H1 (cell line): ENCODE data around the gene NT5DC1. TPM values are rescaled to one million over a fixed set of nuclear protein-coding genes. Genes with fewer than 3 reads are reported as not detected.

Experiments used
- CTCF ChIA-PET: fragments of 300-600 bp; sonication (Branson Sonifier 250); formaldehyde crosslinking; loops from one replicate; lab custom pipeline; 2021; ENCODE audit not compliant: partially characterized antibody; lab: Charles Lee
- POLR2A ChIA-PET: fragments of 300-600 bp; sonication (Branson Sonifier 250); formaldehyde crosslinking; loops from one replicate; lab custom pipeline; 2021; ENCODE audit warnings: inconsistent platforms; ENCODE audit not compliant: partially characterized antibody; lab: Charles Lee
- DNase-seq, 2 experiments: peaks; one replicate each; pipeline versions ENCODE4 v3.0.0 to v3.0.0-alpha.2; 2010 to 2022; ENCODE audit warnings: low spot score in 2 of 2, low read depth in 1 of 2, mixed read lengths in 1 of 2
- FAIRE-seq: peaks from 2 replicates; lab custom pipeline; 2011; peaks lifted over from hg19 to GRCh38; lab: Jason Lieb, UNC
- H2AFZ ChIP-seq: 2 replicates; pipeline ENCODE4 v1.8.1; 2012; ENCODE audit warnings: low read length, inconsistent platforms
- H2AK5ac ChIP-seq: 2 replicates; pipeline ENCODE4 v1.6.1; 2013; ENCODE audit warnings: low read depth, low read length
- H2BK120ac ChIP-seq: replicated peaks from 2 replicates; pipeline ENCODE3; 2013; ENCODE audit warnings: low read depth, low read length, inconsistent platforms
- H2BK12ac ChIP-seq: 2 replicates; pipeline ENCODE4 v1.6.1; 2013; ENCODE audit warnings: low read depth, low read length
- H2BK15ac ChIP-seq: 2 replicates; pipeline ENCODE4 v1.6.1; 2013; ENCODE audit warnings: low read length
- H2BK20ac ChIP-seq: 2 replicates; pipeline ENCODE4 v1.6.1; 2013; ENCODE audit warnings: low read length
- H2BK5ac ChIP-seq: 2 replicates; pipeline ENCODE4 v1.6.1; 2013; ENCODE audit warnings: low read depth, low read length
- H3K14ac ChIP-seq: 2 replicates; pipeline ENCODE4 v1.6.1; 2013; ENCODE audit warnings: inconsistent platforms; ENCODE audit not compliant: insufficient read length
- H3K18ac ChIP-seq: 2 replicates; pipeline ENCODE4 v1.6.1; 2013; ENCODE audit warnings: low read length; ENCODE audit errors: extremely low read depth
- H3K23ac ChIP-seq: 2 replicates; pipeline ENCODE4 v1.6.1; 2013; ENCODE audit warnings: inconsistent platforms; ENCODE audit not compliant: insufficient read length
- H3K23me2 ChIP-seq: 2 replicates; pipeline ENCODE4 v1.6.1; 2013; ENCODE audit warnings: low read depth, low read length
- H3K27ac ChIP-seq: 2 replicates; pipeline ENCODE4 v1.6.1; 2011; ENCODE audit warnings: low read depth, low read length, inconsistent platforms
- H3K27me3 ChIP-seq, 4 experiments: replicated peaks in 1 of 4; 1 replicate in 1 of 4; 2 replicates in 3 of 4; pipeline versions ENCODE4 v1.6.1 to v1.8.1; 2011 to 2013; ENCODE audit warnings: low read length in 3 of 4, mild to moderate bottlenecking in 3 of 4, inconsistent platforms in 2 of 4, mixed read lengths in 2 of 4, moderate library complexity in 1 of 4; ENCODE audit not compliant: control insufficient read depth in 3 of 4, insufficient read depth in 3 of 4; ENCODE audit errors: extremely low read depth in 1 of 4
- H3K36me3 ChIP-seq, 4 experiments: 2 replicates each; pipeline versions ENCODE4 v1.6.1 to v1.8.1; 2011 to 2013; ENCODE audit warnings: mild to moderate bottlenecking in 4 of 4, low read length in 3 of 4, moderate library complexity in 2 of 4, control low read depth in 1 of 4, inconsistent platforms in 1 of 4; ENCODE audit not compliant: insufficient read depth in 4 of 4, control insufficient read depth in 2 of 4
- H3K4ac ChIP-seq: replicated peaks from 2 replicates; pipeline ENCODE3; 2013; ENCODE audit warnings: low read length, low read depth, mixed read lengths, inconsistent platforms; ENCODE audit not compliant: insufficient read length
- H3K4me1 ChIP-seq, 4 experiments: replicated peaks in 1 of 4; 1 replicate in 1 of 4; 2 replicates in 3 of 4; pipeline versions ENCODE4 v1.6.1 to v1.8.1; 2011 to 2013; ENCODE audit warnings: low read length in 3 of 4, inconsistent platforms in 2 of 4, mixed read lengths in 1 of 4; ENCODE audit not compliant: insufficient read depth in 4 of 4, control insufficient read depth in 3 of 4
- H3K4me2 ChIP-seq, 2 experiments: 2 replicates each; pipeline versions ENCODE4 v1.6.1 to v1.8.1; 2011 to 2013; ENCODE audit warnings: low read depth in 2 of 2, low read length in 2 of 2, control low read depth in 1 of 2, inconsistent platforms in 1 of 2, mild to moderate bottlenecking in 1 of 2; ENCODE audit not compliant: insufficient read depth in 1 of 2
- H3K4me3 ChIP-seq, 4 experiments: fragments of 200-600, 300-600 bp in 1 of 4; sonication (generic), shearing (Covaris generic), sonication (Bioruptor Twin) in 1 of 4; 2 replicates each; pipeline versions ENCODE4 v1.5.1 to v1.8.1; 2011 to 2016; ENCODE audit warnings: low read length in 4 of 4, low read depth in 3 of 4, control low read depth in 2 of 4, inconsistent platforms in 2 of 4, mild to moderate bottlenecking in 2 of 4, mixed read lengths in 1 of 4, moderate library complexity in 1 of 4; ENCODE audit not compliant: insufficient read depth in 2 of 4; ENCODE audit errors: extremely low read depth in 1 of 4
- H3K56ac ChIP-seq: replicated peaks from 2 replicates; pipeline ENCODE3; 2013; ENCODE audit warnings: low read depth, mild to moderate bottlenecking, mixed read lengths, low read length, inconsistent platforms; ENCODE audit not compliant: insufficient read length
- H3K79me1 ChIP-seq: 2 replicates; pipeline ENCODE4 v1.6.1; 2013; ENCODE audit warnings: low read depth, low read length, control low read depth
- H3K79me2 ChIP-seq, 2 experiments: 2 replicates each; pipeline versions ENCODE4 v1.6.1 to v1.8.1; 2012 to 2013; ENCODE audit warnings: low read length in 2 of 2, mild to moderate bottlenecking in 2 of 2, inconsistent platforms in 1 of 2; ENCODE audit not compliant: insufficient read depth in 2 of 2, control insufficient read depth in 1 of 2
- H3K9ac ChIP-seq, 4 experiments: replicated peaks in 1 of 4; 1 replicate in 1 of 4; 2 replicates in 3 of 4; pipeline versions ENCODE4 v1.6.1 to v1.8.1; 2011 to 2013; ENCODE audit warnings: low read depth in 3 of 4, low read length in 3 of 4, control low read depth in 2 of 4, mild to moderate bottlenecking in 2 of 4, moderate library complexity in 2 of 4, inconsistent platforms in 1 of 4; ENCODE audit errors: extremely low read depth in 1 of 4
- H3K9me3 ChIP-seq, 2 experiments: 2 replicates each; pipeline versions ENCODE4 v1.6.1 to v1.8.1; 2012 to 2013; ENCODE audit warnings: mild to moderate bottlenecking in 2 of 2, moderate library complexity in 2 of 2, control low read depth in 1 of 2, inconsistent platforms in 1 of 2, low read depth in 1 of 2, low read length in 1 of 2, mixed read lengths in 1 of 2; ENCODE audit not compliant: insufficient read depth in 2 of 2
- H4K20me1 ChIP-seq, 2 experiments: replicated peaks in 1 of 2; 2 replicates each; pipeline versions ENCODE3 to v1.8.1; 2011 to 2013; ENCODE audit warnings: inconsistent platforms in 2 of 2, low read length in 2 of 2, mild to moderate bottlenecking in 1 of 2; ENCODE audit not compliant: insufficient read depth in 2 of 2, control insufficient read depth in 1 of 2
- H4K5ac ChIP-seq: 2 replicates; pipeline ENCODE4 v1.6.1; 2013; ENCODE audit warnings: low read length, low read depth, mixed read lengths, inconsistent platforms; ENCODE audit not compliant: insufficient read length
- H4K8ac ChIP-seq: 2 replicates; pipeline ENCODE4 v1.8.0; 2013; ENCODE audit warnings: mild to moderate bottlenecking, moderate library complexity, low read length, inconsistent platforms; ENCODE audit not compliant: insufficient read depth; ENCODE audit errors: extremely low read depth
- H4K91ac ChIP-seq: replicated peaks from 2 replicates; pipeline ENCODE3; 2013; ENCODE audit warnings: low read length, mixed read lengths, inconsistent platforms; ENCODE audit not compliant: insufficient read length
- BRCA1 ChIP-seq: IDR thresholded peaks from 2 replicates; pipeline ENCODE4 v1.6.1; 2012; ENCODE audit warnings: low read depth, low read length, improper control_type of control experiment
- CBX5 ChIP-seq: fragments of 300-800, 300-1000 bp; sonication (generic); IDR thresholded peaks from 2 replicates; pipeline ENCODE4 v1.7.1; 2016; ENCODE audit warnings: antibody characterized with exemption, low read length, low read depth
- CHD2 ChIP-seq: IDR thresholded peaks from 2 replicates; pipeline ENCODE4 v1.6.1; 2012; ENCODE audit warnings: low read length, improper control_type of control experiment
- EP300 ChIP-seq, 2 experiments: IDR thresholded peaks; 1 replicate in 1 of 2; 2 replicates in 1 of 2; pipeline ENCODE4 v1.6.1; 2011 to 2012; ENCODE audit warnings: low read depth in 2 of 2, low read length in 2 of 2, mild to moderate bottlenecking in 2 of 2, borderline replicate concordance in 1 of 2, inconsistent platforms in 1 of 2, moderate library complexity in 1 of 2
- GABPA ChIP-seq: IDR thresholded peaks from 2 replicates; pipeline ENCODE4 v1.6.1; 2011; ENCODE audit warnings: mild to moderate bottlenecking, low read length, moderate library complexity, borderline replicate concordance; ENCODE audit not compliant: insufficient read depth
- KDM1A ChIP-seq: fragments of 200-600, 300-600 bp; sonication (generic); IDR thresholded peaks from 2 replicates; pipeline ENCODE4 v1.7.1; 2016; ENCODE audit warnings: mild to moderate bottlenecking, low read length, borderline replicate concordance
- NANOG ChIP-seq: IDR thresholded peaks from 2 replicates; pipeline ENCODE4 v1.6.1; 2011; ENCODE audit warnings: low read length, low read depth, mild to moderate bottlenecking, inconsistent platforms; ENCODE audit not compliant: insufficient read depth, poor library complexity, severe bottlenecking
- NRF1 ChIP-seq: IDR thresholded peaks from 2 replicates; pipeline ENCODE4 v1.6.1; 2011; ENCODE audit warnings: mild to moderate bottlenecking, low read depth, low read length, improper control_type of control experiment
- POLR2AphosphoS5 ChIP-seq: IDR thresholded peaks from 2 replicates; pipeline ENCODE4 v1.6.1; 2011; ENCODE audit warnings: low read depth, low read length
- SIN3A ChIP-seq, 2 experiments: IDR thresholded peaks in 1 of 2; conservative IDR thresholded peaks in 1 of 2; 2 replicates each; pipeline ENCODE4 v1.6.1; 2011 to 2012; ENCODE audit warnings: low read length in 2 of 2, improper control_type of control experiment in 1 of 2, low read depth in 1 of 2, mild to moderate bottlenecking in 1 of 2
- WGBS, 2 experiments: shearing (Covaris generic) in 1 of 2; methylation state at CpG; one replicate each; pipeline versions ENCODE4 v1.1.6 to v1.1.7; 2013 to 2015; ENCODE audit warnings: low lambda C conversion rate in 2 of 2, mixed read lengths in 2 of 2, inconsistent platforms in 1 of 2, low coverage in 1 of 2, missing lambda C conversion rate in 1 of 2; ENCODE audit not compliant: insufficient replicate concordance in 2 of 2, insufficient coverage in 1 of 2, insufficient read length in 1 of 2; ENCODE audit errors: extremely low coverage in 1 of 2, missing lambda C conversion rate in 1 of 2; 5-methylcytosine and 5-hydroxymethylcytosine counted together
- polyA plus RNA-seq, 7 experiments: library from polyadenylated mRNA; depleted of rRNA in 3 of 7; stranded (reverse) in 5 of 7; unstranded in 2 of 7; fragments of >200 nt in 5 of 7; fragments of 200-250 nt in 2 of 7; gene quantifications; 1 replicate in 5 of 7; 2 replicates in 1 of 7; 4 replicates in 1 of 7; pipeline versions ENCODE4 v1.2.1 to v1.2.3, GENCODE V29; 2011 to 2013; ENCODE audit warnings: missing spikeins in 2 of 7, mixed read lengths in 2 of 7
- total RNA-seq: library from RNA; stranded (reverse); fragmentation: NEBNext Ultra II Directional; extraction: Animal tissue kit (Norgen Biotek cat#: 25700); gene quantifications from 2 replicates; pipeline ENCODE4 v1.2.1, GENCODE V29; 2021

Gene NT5DC1
- total and polyA plus RNA-seq, 2 of the 8 experiments (the other 6 are each of a cell fraction or from before 2014, with no cell fraction given): 25.3 to 72.7 TPM

GRCh38 chr6:116210750-116211425, 110.2 kb downstream of the NT5DC1 start:
- H3K27ac ChIP-seq: no peak overlapping the region
- H3K79me1 ChIP-seq: no peaks in the 10 kb centered on the region
- H3K23ac ChIP-seq: no peak overlapping the region
- no peak overlapping the region for H4K5ac ChIP-seq
- H4K91ac ChIP-seq: no peak overlapping the region
- no peak overlapping the region for H3K18ac ChIP-seq
- POLR2A ChIA-PET: no interaction called here
- no peak overlapping the region for H2AFZ ChIP-seq
- no peaks in the 10 kb centered on the region for H3K23me2 ChIP-seq
- DNase-seq (no peak), FAIRE-seq (no peak)
- H3K56ac ChIP-seq: no peak overlapping the region
- H2BK15ac ChIP-seq: no peak overlapping the region
- H3K4ac ChIP-seq: no peak overlapping the region
- H3K36me3 ChIP-seq: no peaks in the 10 kb centered on the region
- WGBS, 2 experiments: 88% methylated on average over 3 of the region's 3 CpGs; no CpG with 5 or more reads in 1 of the 2 experiments
- no peak overlapping the region for H3K9ac ChIP-seq
- no peak overlapping the region for H2BK120ac ChIP-seq
- H3K79me2 ChIP-seq: no peaks in the 10 kb centered on the region
- no peak overlapping the region for H3K4me3 ChIP-seq
- H3K27me3 ChIP-seq: peaks cover 0 to 1% (median 0%) of the 10 kb centered on the region in 4 experiments; a peak in 1 of 7 replicates
- no peak overlapping the region for H2AK5ac ChIP-seq
- H2BK12ac ChIP-seq: no peak overlapping the region
- H2BK20ac ChIP-seq: no peak overlapping the region
- H3K14ac ChIP-seq: no peak overlapping the region
- no peak overlapping the region for H4K8ac ChIP-seq
- no peak overlapping the region for H3K4me2 ChIP-seq
- H3K9me3 ChIP-seq: no peaks in the 10 kb centered on the region
- CTCF ChIA-PET: interaction anchor here (1.2 kb wide), 1 partner anchor 13 kb away, joined by 5 read pairs; no protein-coding TSS in a partner anchor
- no peak overlapping the region for H2BK5ac ChIP-seq
- H3K4me1 ChIP-seq: no peaks in the 10 kb centered on the region
- no peaks in the 10 kb centered on the region for H4K20me1 ChIP-seq
- TF ChIP-seq GABPA (no peak), CHD2 (no peak), CBX5 (no peak), KDM1A (no peak), BRCA1 (no peak), NANOG (no peak), EP300 (IDR thresholded peaks at IDR 0.05; ENCODE audit: borderline replicate concordance in 1 of 2, low read depth in 2 of 2, low read length in 2 of 2) (no peak), POLR2AphosphoS5 (no peak), NRF1 (no peak), SIN3A (conservative IDR thresholded peaks at IDR 0.05 in 1 of 2, IDR thresholded peaks at IDR 0.05 in 1 of 2; ENCODE audit: low read depth in 1 of 2, low read length in 2 of 2) (no peak)
